GM19099 (cell line): ENCODE results near the gene PRCD.

Experiments used
- POLR2A ChIP-seq: IDR thresholded peaks from 3 replicates; pipeline ENCODE4 v1.6.1; 2011; ENCODE audit warnings: low read depth; ENCODE audit not compliant: insufficient read length; ENCODE audit errors: extremely low read depth

PRCD gene

DNA sequence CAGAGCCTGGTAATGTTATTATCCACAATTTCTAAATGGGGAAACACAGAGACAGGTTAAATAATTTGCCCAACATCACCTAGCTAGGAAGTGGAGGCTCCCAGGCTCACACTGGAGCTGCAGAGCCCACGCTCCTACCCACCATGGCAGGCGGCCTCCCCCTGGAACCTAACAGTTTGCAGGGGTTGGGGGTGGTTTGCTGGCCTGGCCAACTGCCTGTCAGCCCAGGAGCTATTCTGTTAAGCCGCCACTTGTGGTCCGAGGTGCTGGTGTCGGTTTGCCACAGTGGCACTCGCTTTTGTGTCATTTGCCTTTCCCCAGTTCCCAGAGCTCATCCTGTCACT is 3.6 kb downstream of the PRCD start:
- TF ChIP-seq POLR2A: no peak

DNA sequence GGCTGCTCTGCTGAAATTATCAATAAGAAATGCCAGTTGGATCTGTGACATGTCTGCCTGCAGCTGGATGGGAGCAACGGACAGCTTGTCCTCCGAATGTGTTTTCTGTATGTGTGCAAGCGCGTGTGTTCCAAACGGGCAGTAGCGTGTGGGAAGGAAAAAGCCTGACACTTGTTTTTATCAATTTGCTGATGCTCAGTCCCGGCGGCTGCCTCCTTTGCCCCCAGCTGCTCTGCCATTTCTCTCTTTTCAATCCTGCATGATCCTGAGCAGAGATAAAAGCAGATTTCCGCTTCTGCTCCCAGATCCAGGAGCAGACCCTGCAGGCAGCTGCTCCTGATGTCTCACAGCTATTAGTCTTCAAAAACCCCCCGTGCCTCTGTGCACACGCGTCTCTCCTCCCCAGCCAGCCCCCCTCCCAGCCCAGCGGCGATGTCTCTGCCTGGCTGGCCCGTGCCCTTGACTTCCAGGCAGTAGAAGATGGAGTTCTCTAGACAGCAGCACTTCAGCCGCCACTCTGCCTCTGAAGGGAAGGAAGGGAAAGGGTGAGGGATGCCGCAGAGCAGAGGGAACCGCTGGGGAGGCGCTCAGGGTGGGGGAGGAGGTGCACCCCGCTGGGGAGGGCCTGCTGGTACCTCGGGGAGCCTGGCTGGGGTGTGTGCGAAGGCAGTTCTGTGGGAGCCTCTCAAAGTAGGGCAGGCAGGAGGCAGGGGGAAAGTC is 4.1 kb downstream of the PRCD start:
- no peak for TF ChIP-seq POLR2A

DNA sequence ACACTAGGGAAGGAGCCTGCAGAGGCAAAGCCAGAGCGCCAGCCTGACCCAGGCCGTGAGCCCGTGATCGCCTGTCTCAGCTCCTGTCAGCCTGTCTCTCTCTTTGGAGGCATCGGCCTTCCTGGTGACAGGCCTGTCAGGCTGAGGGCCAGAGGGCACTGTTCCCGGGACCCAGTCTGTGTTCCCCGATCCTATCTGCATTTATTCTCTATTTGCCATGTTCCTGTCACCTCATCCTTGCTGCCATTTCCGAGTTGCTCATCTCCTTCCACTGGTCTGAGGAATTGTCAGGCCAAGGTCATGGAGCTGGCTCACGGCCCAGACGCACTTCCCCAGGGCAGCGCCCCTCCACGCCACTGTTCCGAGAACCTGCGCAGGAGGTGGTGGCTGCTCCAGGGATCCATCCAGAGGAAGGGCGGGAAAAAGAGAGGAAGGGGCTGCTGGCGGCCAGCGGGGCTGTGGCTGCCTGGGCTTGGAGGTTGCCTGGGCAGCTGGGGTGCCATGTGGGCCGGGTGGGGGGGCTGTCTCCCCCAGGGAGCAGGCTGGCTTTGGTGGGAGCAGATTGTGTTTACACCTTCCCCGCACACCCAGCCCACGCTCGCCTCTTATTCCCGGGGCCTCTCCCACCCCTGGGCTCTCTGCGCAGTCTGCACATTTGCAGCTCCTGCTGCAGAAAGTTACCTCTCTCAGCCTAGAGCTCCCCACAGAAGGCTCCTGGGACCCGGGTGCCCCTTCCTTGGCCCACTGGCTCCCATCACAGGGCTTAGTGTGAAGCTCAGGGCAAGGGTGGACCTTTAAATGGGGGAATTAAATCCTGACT is 4.9 kb downstream of the PRCD start:
- TF ChIP-seq POLR2A: no peak

DNA sequence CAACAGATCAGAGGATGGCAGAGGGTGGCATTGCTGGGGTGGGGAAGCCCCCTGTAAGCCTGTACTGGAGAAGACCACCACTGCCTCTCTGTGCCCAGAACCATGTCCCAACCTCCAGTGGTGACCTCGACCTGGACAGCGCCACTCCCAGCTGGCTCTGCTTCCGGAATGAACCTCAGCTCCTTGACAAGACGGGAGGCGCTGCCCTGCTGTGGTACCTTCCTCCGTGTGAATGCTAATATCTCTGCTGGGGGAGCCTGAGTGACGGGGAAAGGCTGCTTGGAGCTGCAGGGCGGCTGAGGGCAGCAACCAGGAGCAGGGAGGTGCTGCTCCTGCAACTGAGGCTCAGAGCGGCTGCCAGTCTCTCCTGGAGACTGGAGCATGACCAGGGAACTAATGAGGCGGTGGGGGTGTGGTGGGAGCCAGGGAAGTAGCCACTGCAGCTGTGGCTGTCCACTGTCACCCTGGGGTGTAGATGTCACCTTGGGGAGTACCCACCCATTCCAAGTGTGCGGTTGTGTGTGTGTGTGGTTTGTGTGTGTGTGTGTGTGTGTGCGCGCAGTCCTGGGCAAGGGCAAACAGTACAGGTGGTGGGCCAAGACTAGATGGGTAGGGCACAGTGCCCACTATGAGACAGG is 6.2 kb downstream of the PRCD start:
- no peak for TF ChIP-seq POLR2A

DNA sequence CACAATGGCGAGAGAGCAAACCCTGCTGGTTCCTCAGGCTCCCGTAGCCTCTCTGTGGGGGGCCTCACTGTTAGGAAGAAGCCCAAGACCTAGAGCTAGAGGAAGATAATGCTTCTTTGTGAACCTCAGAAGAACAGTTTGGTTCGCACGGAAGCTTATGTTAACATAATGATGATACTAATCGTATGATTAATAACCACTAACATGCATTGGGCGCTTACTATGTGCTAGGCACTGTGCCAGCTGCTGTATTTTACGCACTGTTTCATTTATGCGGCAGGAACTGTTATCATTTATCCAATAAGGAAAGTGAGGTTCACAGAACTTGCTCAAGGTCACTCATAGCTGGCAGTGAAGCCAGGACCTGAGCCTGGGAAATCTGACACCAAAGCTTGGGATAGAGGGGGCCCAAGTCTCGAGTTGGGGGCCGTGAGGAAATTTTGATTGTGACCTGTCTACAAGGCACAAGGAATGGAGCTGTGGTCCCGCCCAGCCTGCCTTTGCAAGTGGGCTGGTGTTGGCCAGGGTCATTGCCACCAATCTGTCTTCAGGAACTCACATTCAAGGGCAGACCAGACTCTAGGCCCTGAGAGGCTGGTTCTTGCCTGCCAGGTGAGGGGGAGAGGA is 6.8 kb downstream of the PRCD start:
- TF ChIP-seq POLR2A: no peak

DNA sequence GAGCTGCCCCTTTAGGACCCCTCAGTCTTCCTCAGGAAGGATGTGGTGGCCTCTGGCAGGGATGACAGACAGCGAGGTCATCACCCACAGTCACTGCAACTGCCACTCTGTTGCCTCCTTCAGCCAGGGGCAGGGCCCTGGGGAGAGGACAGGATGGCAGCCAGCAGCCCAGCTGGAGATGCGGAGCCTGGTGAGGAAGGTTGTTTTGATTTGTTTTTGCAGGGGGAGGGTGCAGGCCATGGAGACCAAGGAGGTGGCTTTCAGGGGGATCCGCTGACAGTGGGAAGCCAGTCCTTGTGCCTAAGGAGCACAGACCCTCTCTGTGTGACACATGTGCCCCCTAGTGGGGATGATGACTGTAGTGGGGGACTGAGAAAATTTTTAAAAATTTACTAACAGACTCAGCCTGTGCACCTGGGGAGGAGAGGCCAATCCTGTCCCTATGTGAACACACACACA is 7.4 kb downstream of the PRCD start:
- TF ChIP-seq POLR2A: no peak

DNA sequence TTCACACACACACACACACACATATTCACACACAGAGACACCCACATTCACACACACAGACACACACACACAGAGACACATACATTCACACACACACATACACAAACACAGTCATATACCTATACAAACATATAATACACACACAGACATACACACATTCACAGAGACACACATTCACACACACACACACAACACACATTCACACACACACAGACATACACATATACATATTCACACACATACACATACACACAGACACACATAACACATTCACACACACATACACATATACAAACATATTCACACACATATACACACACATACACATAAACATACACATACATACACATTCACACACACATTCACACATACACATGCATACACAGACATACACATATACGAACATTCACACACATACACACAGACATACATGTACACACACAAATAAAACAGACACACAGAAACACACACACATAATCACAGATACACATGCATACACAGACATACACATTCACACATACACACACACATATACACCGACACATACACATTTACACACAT is 7.9 kb downstream of the PRCD start:
- no peak for TF ChIP-seq POLR2A

DNA sequence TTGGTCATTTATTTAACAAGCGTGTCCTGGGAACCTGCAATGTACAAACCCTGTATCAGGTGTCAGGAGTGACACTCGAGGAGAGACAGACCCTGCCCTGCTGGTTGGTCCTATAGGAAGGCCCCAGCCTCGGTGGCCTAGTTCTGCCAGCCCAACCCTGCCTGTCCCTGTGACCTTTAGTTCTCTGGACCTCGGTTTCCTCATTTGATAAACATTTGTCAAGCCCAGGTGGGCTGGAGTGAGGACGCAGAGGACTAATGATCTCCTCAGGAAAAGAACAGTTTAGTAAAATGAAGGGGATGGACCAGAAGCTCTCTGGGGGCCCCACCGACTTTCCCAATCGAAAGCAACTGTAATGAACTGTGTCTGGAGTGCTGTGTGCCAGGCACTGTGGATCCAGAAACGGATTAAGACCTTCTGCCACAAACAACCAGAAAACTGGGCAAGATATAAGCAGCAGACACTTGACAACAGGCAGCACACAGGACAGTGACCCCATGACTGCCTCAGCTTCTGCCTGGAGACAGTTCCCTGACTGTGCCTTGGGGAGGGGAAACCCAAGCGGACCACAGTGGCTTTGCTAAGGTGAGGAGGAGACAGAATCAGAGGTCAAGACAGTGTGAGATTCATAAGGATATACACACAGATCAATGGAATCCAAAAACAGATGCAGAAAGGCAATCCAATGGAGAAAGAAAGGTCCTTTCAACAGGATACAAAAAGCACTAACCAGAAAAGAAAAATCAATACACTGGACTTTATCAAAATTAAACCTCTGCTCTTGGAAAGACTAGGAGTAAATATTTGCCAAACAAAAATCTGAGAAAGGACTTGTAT is 8.8 kb downstream of the PRCD start:
- TF ChIP-seq POLR2A: no peak

DNA sequence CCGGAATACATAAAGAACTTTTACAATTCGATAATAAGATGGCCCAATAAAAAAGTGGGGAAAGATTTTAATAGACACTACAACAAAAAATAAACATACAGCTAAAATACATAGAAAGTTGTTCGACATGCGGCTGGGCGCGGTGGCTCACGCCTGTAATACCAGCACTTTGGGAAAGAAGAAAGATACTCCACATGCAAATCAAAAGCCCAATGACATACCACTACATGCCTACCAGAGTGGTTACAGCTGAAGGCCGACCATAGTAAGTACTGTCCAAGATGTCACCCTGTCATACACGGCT is 9.3 kb downstream of the PRCD start:
- TF ChIP-seq POLR2A: no peak

DNA sequence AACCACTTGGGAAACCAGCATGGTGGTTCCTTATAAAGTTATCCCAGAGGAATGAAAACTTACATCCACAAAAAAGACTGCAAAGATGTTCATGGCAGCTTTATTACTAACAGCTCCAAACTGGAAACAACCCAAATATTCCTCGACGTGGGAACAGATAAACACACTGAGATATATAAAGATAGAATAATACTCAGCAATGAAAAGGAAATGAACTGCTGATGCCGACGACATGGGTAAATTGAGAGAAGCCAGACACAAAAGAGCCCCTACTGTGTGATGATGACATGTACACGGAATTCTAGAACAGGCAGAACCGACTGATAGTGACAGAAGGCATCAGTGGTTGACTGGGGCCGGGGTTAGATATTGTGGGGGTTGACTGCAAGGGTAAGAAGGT is 9.7 kb downstream of the PRCD start:
- no peak for TF ChIP-seq POLR2A

DNA sequence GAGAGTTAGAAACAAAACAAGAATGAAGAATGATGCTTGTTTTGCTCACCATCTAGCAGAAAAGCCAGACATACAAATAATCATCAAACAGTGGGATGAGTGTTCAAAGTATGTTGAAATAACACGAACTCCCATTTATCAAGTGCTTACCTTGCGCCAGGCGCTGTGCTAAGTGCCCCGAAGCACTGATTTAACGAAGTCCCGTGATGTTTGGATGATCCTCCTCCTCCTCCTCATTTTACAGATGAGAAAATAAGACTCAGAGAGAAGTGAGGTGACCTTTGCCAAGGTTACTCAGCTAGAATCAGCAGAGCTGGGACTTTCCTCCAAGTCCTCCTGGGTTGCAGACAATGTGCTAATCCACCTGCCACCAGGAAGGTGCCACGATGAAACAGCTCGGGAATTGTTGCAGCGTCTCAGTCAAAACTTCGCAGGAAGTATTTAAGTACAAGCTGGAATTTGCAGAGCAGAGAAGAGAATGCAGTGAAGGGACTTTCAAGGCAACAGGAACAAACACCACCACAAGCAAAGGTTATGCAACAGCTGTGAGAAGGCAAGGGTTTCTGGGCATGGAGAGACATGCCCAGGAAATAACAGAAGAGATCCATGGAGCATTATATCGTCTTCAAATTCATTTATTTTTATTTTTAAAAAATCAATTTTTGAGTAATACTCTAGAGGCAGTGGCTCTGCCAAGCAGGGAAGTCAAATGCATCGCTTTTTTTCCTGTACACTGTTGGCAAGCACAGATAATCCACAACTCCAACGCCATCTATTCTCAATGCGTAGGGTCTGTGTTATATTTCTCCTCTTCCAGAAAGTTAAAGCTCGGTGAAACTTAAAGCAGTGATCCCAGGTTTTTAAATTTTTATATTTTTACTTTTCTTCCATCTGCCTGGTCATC is 11.1 kb downstream of the PRCD start:
- TF ChIP-seq POLR2A: no peak

DNA sequence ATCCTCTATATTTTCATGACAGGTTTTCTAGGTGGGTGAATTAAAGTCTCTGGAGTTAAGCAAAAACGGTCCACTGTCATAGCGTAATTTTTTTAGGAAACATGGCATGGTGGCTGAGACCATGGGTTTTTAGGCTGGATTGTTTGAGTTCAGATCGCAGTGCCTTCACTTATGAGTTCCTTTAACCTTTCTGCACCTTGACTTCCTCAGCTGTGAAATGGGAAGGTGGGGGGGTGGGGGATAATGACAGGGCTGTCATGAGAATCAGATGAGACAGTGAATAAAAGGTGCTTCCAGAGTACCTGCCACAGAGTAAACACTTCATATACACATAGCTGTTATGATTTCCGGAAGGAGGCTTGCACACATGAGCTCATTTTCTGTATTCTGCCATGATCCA is 11.8 kb downstream of the PRCD start:
- TF ChIP-seq POLR2A: no peak

DNA sequence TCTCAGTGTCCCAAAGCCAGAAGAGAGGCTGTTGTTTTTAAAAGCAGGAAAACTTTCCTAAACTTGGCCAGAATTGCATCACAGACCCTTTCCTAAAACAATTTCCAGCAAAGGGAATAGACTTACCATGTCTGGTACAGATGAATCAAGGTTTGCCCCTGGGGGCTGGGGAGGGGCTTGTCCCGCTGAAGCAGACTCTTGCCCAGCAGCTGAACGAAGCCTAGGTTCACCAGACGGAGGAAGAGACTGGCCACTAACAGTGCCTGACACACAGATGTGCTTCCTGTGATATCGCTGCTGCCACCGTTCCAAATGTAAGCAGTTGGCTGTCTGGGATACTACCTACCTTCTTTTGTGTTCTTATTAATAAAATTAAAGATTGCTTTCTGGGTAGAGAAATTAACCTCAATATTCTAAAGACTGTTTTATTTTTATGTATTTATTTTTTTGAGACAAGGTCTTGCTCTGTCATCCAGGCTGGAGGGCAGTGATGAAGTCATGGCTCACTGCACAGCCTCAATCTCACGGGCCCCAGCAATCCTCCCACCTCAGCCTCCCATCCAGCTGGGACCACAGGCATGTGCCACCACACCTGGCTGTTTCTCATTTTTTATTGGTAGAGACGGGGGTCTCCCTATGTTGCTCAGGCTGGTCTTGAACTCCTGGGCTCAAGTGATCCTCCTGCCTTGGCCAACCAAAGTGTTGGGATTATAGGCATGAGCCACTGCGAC is 13.5 kb downstream of the PRCD start:
- TF ChIP-seq POLR2A: no peak
